GM18499 (cell line): ENCODE measurements around the gene LAMB1.

Source experiments
- ATAC-seq: cut with Tn5 transposase; IDR thresholded peaks from one replicate; pipeline ENCODE4 v1.9.1; 2021; ENCODE audit warnings: moderate number of reproducible peaks; ENCODE audit not compliant: insufficient read depth, unreplicated experiment

Gene LAMB1

GRCh38 chr7:108000875-108001763, 1.8 kb downstream of the LAMB1 start:
- ATAC-seq = no peak

GRCh38 chr7:107999779-108000560, 3.0 kb downstream of the LAMB1 start:
- ATAC-seq = no peak

GRCh38 chr7:107998660-107999480, 4.1 kb downstream of the LAMB1 start:
- ATAC-seq = no peak

GRCh38 chr7:107998150-107998549, 4.8 kb downstream of the LAMB1 start:
- ATAC-seq = no peak

- ATAC-seq = no peak
These were observed 6.7 kb downstream of the LAMB1 start for GRCh38 chr7:107996072-107996882.

GRCh38 chr7:107995184-107996071, 7.5 kb downstream of the LAMB1 start:
- ATAC-seq = no peak

GRCh38 chr7:107994421-107995030, 8.4 kb downstream of the LAMB1 start:
- no peak for ATAC-seq

GRCh38 chr7:107993891-107994291, 9.1 kb downstream of the LAMB1 start:
- ATAC-seq = no peak

GRCh38 chr7:107989618-107990373, 13.2 kb downstream of the LAMB1 start:
- ATAC-seq = no peak

- no peak for ATAC-seq
These were observed 20.0 kb downstream of the LAMB1 start for GRCh38 chr7:107982918-107983389.

GRCh38 chr7:107982042-107982840, 20.7 kb downstream of the LAMB1 start:
- ATAC-seq = no peak

GRCh38 chr7:107981466-107981865, 21.5 kb downstream of the LAMB1 start:
- no peak for ATAC-seq

GRCh38 chr7:107980671-107981190, 22.2 kb downstream of the LAMB1 start:
- no peak for ATAC-seq

GRCh38 chr7:107980171-107980570, 22.8 kb downstream of the LAMB1 start:
- ATAC-seq = no peak

GRCh38 chr7:107978815-107979408, 24.0 kb downstream of the LAMB1 start:
- ATAC-seq = no peak

GRCh38 chr7:107977048-107977447, 25.9 kb downstream of the LAMB1 start:
- no peak for ATAC-seq
